ENCODE measurements around the gene NKX6-1. TPM values are rescaled to one million over a fixed set of nuclear protein-coding genes. Genes with fewer than 3 reads are reported as not detected.

The NKX6-1 gene
- total and polyA plus RNA-seq, 2 donors from 2014 or later: 0.35 TPM; not detected in 1

DNA sequence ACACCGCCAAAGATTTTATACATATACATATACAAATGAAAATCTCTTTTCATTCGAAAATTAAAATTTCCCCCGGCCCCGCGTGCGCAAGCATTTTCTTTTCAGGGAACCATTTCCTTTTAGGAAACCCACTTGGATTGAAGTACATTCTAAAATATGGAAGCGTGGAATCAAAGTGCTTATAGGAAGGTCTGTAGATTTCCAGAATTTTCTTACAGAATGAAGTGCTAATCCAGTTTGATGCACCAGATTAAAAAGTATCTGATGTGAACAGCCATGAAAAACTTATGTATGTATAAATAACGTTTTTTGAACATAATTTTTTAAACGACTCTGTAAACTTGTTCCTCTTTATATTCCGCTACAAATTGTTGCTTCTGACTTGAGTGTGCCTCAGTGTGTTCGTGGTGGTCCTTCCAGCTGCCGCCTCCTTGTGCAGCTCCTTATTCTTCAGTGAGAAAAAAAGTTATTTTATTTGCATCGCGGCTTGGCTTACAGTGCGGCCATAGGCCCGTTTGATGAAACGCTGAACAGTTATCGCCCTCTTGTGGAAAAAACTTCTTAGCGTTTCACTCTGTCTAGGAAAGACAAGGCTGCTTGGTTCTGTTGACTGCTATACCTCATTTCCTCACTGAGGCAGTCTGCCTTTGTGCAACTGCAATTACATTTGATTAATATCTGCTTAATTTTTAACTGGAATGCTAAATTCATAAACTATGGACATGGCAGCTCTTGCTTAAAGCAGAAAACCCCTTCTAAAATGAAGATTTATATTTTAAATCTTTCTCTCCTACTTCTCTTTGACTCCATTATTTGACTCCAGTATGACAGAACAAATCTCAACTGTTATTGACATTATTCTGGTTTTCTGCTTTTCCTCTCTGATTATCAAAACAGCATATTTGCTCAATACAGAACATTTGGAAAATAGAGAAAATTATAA, 4.7 kb upstream of the NKX6-1 start:
- no peak overlapping the region for H3K4me3 ChIP-seq (ENCODE audit: low read length in 3 of 3)

GRCh38 chr4:84502955-84503373, 3.9 kb upstream of the NKX6-1 start:
- intact Hi-C loops (cut with DNase I): loop anchor here (10.0 kb wide), 1 partner anchor 858 kb away; no protein-coding TSS in a partner anchor
- no peak overlapping the region for H3K9ac ChIP-seq (ENCODE audit: low read length in 3 of 3)
- H3K4me1 ChIP-seq (ENCODE audit: control insufficient read depth in 2 of 3, insufficient read depth in 2 of 3, low read depth in 1 of 3, low read length in 3 of 3): peaks cover 0 to 3% (median 0%) of the 10 kb centered on the region in 3 donors
- peaks cover 57% of the 10 kb centered on the region for H3K27me3 ChIP-seq (ENCODE audit: control insufficient read depth, insufficient read depth, low read length)
- no peak overlapping the region for H3K4me3 ChIP-seq (ENCODE audit: low read length in 3 of 3)
- no peak for FAIRE-seq
- peak in 1 of 5 donors; percentile 42 for DNase-seq
- no peaks in the 10 kb centered on the region for H3K9me3 ChIP-seq (ENCODE audit: control insufficient read depth in 2 of 3, insufficient read depth in 1 of 3, low read length in 3 of 3)
- no peak for TF ChIP-seq CTCF (IDR thresholded peaks at IDR 0.05; ENCODE audit: borderline replicate concordance, extremely low read depth, insufficient read depth)
- H3K27ac ChIP-seq (ENCODE audit: low read depth in 2 of 2, low read length in 2 of 2): no peak overlapping the region
- H3K36me3 ChIP-seq (ENCODE audit: control insufficient read depth in 2 of 3, insufficient read depth in 3 of 3, low read length in 3 of 3): no peaks in the 10 kb centered on the region

More for the DNA sequence above, 4.7 kb upstream of the NKX6-1 start:
- FAIRE-seq (no peak), DNase-seq (peak in 4 of 5 donors; percentile 67 to 93 (median 82))
- TF ChIP-seq CTCF (IDR thresholded peaks at IDR 0.05; ENCODE audit: borderline replicate concordance, extremely low read depth, insufficient read depth): peak; percentile 66
- Histone ChIP-seq H3K27ac (ENCODE audit: low read depth in 2 of 2, low read length in 2 of 2) (no peak overlapping the region), H3K27me3 (ENCODE audit: control insufficient read depth, insufficient read depth, low read length) (peaks cover 50% of the 10 kb centered on the region), H3K36me3 (ENCODE audit: control insufficient read depth in 2 of 3, insufficient read depth in 3 of 3, low read length in 3 of 3) (no peaks in the 10 kb centered on the region), H3K4me1 (ENCODE audit: control insufficient read depth in 2 of 3, insufficient read depth in 2 of 3, low read depth in 1 of 3, low read length in 3 of 3) (no peaks in the 10 kb centered on the region), H3K9me3 (ENCODE audit: control insufficient read depth in 2 of 3, insufficient read depth in 1 of 3, low read length in 3 of 3) (no peaks in the 10 kb centered on the region), H3K9ac (ENCODE audit: low read length in 3 of 3) (no peak overlapping the region)
- intact Hi-C loops (cut with DNase I): loop anchor here (10.0 kb wide), 1 partner anchor 859 kb away; no protein-coding TSS in a partner anchor

DNA sequence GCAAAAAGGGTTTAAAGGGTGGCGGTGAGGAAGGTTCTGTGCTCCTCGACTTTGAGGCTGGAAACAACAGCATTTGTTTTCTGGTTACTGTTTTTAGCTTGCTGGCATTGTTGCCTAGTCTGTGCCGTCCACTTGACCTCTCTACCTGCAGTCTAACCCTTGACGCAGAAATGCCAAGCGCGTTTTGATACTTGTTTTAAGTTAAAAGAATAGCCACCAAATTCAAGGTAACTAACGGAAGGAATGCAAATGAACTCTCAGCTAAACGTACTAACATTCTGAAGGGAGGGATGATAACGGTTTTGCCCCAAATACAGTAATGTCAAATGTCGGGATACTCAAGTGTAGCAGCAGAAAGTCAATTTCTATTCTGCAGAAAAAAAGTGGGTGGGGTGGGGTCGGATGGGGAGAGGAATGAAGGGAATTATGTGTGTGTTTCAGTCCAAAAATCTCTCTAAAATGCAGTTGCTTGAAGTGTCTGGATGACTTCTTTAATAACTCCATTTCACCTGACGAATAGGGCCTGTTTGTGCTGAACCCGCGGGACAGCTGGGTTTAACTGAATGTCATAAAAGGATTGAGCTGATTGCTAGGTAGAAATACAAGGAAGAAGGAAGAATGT, 3.4 kb upstream of the NKX6-1 start:
- DNase-seq: peak in 1 of 5 donors; percentile 34
- Histone ChIP-seq H3K27me3 (ENCODE audit: control insufficient read depth, insufficient read depth, low read length) (peaks cover 57% of the 10 kb centered on the region), H3K9me3 (ENCODE audit: control insufficient read depth in 2 of 3, insufficient read depth in 1 of 3, low read length in 3 of 3) (no peaks in the 10 kb centered on the region), H3K9ac (ENCODE audit: low read length in 3 of 3) (no peak overlapping the region), H3K4me3 (ENCODE audit: low read length in 3 of 3) (no peak overlapping the region), H3K4me1 (ENCODE audit: control insufficient read depth in 2 of 3, insufficient read depth in 2 of 3, low read depth in 1 of 3, low read length in 3 of 3) (peaks cover 0 to 7% (median 0%) of the 10 kb centered on the region in 3 donors), H3K36me3 (ENCODE audit: control insufficient read depth in 2 of 3, insufficient read depth in 3 of 3, low read length in 3 of 3) (no peaks in the 10 kb centered on the region), H3K27ac (ENCODE audit: low read depth in 2 of 2, low read length in 2 of 2) (no peak overlapping the region)
- no peak for FAIRE-seq
- intact Hi-C loops (cut with DNase I): loop anchor here (10.0 kb wide), 1 partner anchor 858 kb away; no protein-coding TSS in a partner anchor
- no peak for TF ChIP-seq CTCF (IDR thresholded peaks at IDR 0.05; ENCODE audit: borderline replicate concordance, extremely low read depth, insufficient read depth)
